ENCODE data around the gene IMPA2. TPM values are rescaled to one million over a fixed set of nuclear protein-coding genes. Genes with fewer than 3 reads are reported as not detected.
A peak's percentile ranks its signal among the peaks of the same experiment; 100 is the strongest.

IMPA2 gene
- total RNA-seq, 1 experiment from 2014 or later: 79.9 TPM

GRCh38 chr18:11951390-11951851, 29.9 kb upstream of the IMPA2 start:
- Histone ChIP-seq H3K9me3 (peaks cover 2% of the 10 kb centered on the region), H3K36me3 (ENCODE audit: control insufficient read depth, insufficient read depth, low read length) (no peaks in the 10 kb centered on the region), H3K4me3 (ENCODE audit: low read depth, low read length) (no peak overlapping the region), H3K27me3 (replicated peaks; ENCODE audit: control insufficient read depth, insufficient read depth, low read length) (no peaks in the 10 kb centered on the region), H3K4me1 (peaks cover 21% of the 10 kb centered on the region)
- CTCF ChIA-PET: interaction anchor here (0.9 kb wide), 1 partner anchor 44 kb away, joined by 4 read pairs; no protein-coding TSS in a partner anchor
- no peak overlapping the region for H3K27ac Mint-ChIP-seq (ENCODE audit: unreplicated experiment)
- POLR2A ChIA-PET: interaction anchor here (0.7 kb wide), 1 partner anchor 29 kb away, joined by 5 read pairs; no protein-coding TSS in a partner anchor
- intact Hi-C loops (cut with micrococcal nuclease; ENCODE audit: unreplicated experiment): no loop called here
- no peaks in the 10 kb centered on the region for H3K9me3 Mint-ChIP-seq (ENCODE audit: unreplicated experiment)
- no TSS peak for BruUV-seq (replicated peaks)
- TF ChIP-seq, protein P1, sequence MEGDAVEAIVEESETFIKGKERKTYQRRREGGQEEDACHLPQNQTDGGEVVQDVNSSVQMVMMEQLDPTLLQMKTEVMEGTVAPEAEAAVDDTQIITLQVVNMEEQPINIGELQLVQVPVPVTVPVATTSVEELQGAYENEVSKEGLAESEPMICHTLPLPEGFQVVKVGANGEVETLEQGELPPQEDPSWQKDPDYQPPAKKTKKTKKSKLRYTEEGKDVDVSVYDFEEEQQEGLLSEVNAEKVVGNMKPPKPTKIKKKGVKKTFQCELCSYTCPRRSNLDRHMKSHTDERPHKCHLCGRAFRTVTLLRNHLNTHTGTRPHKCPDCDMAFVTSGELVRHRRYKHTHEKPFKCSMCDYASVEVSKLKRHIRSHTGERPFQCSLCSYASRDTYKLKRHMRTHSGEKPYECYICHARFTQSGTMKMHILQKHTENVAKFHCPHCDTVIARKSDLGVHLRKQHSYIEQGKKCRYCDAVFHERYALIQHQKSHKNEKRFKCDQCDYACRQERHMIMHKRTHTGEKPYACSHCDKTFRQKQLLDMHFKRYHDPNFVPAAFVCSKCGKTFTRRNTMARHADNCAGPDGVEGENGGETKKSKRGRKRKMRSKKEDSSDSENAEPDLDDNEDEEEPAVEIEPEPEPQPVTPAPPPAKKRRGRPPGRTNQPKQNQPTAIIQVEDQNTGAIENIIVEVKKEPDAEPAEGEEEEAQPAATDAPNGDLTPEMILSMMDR (IDR thresholded peaks at IDR 0.05; ENCODE audit: insufficient read depth in 1 of 2, low read depth in 1 of 2, low read length in 1 of 2, severe bottlenecking in 1 of 2, unreplicated experiment in 1 of 2): no peak
- H3K4me3 Mint-ChIP-seq (ENCODE audit: unreplicated experiment): no peak overlapping the region
- H3K4me1 Mint-ChIP-seq (ENCODE audit: low read depth, unreplicated experiment): peaks cover 23% of the 10 kb centered on the region
- no peak for DNase-seq
- H3K36me3 Mint-ChIP-seq (ENCODE audit: insufficient read depth, unreplicated experiment): peaks cover 6% of the 10 kb centered on the region
- no peaks in the 10 kb centered on the region for H3K27me3 Mint-ChIP-seq (ENCODE audit: insufficient read depth, unreplicated experiment)

DNA sequence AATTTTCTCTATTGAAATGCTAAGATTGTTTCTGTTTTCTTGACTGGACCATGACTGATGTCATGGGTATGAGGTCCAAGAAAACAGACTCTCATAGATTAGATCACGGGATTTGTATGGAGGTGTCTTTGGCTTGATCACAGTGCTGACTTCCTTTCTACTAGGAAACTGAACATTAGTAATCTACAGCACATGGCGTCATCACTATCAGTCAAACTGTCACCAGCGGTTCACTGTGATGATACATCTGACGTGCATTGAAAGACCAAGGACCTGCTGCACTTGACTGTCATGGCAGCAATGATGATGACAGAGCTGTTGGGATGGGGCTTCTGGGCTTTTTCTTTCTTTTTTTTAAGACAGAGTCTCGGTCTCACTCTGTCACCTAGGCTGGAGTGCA, 28.2 kb upstream of the IMPA2 start:
- POLR2A ChIA-PET: no interaction called here
- no TSS peak for BruUV-seq (replicated peaks)

GRCh38 chr18:11955239-11956029, 25.9 kb upstream of the IMPA2 start:
- H3K9me3 Mint-ChIP-seq (ENCODE audit: unreplicated experiment): peaks cover 13% of the 10 kb centered on the region
- H3K36me3 Mint-ChIP-seq (ENCODE audit: insufficient read depth, unreplicated experiment): peaks cover 6% of the 10 kb centered on the region
- H3K27me3 Mint-ChIP-seq (ENCODE audit: insufficient read depth, unreplicated experiment): no peaks in the 10 kb centered on the region
- Histone ChIP-seq H3K4me1 (peaks cover 7% of the 10 kb centered on the region; the same call in 1 of the 2 replicates), H3K36me3 (ENCODE audit: control insufficient read depth, insufficient read depth, low read length) (no peaks in the 10 kb centered on the region), H3K4me3 (ENCODE audit: low read depth, low read length) (no peak overlapping the region), H3K27me3 (replicated peaks; ENCODE audit: control insufficient read depth, insufficient read depth, low read length) (no peaks in the 10 kb centered on the region), H3K9me3 (peaks cover 21% of the 10 kb centered on the region)
- H3K4me3 Mint-ChIP-seq (ENCODE audit: unreplicated experiment): no peak overlapping the region
- CTCF ChIA-PET: no interaction called here
- BruUV-seq (replicated peaks): no TSS peak
- peaks cover 17% of the 10 kb centered on the region for H3K4me1 Mint-ChIP-seq (ENCODE audit: low read depth, unreplicated experiment)
- H3K27ac Mint-ChIP-seq (ENCODE audit: unreplicated experiment): peak overlapping the region; percentile 37
- POLR2A ChIA-PET: no interaction called here
- intact Hi-C loops (cut with micrococcal nuclease; ENCODE audit: unreplicated experiment): loop anchor here (1.0 kb wide), 1 partner anchor 40 kb away; no protein-coding TSS in a partner anchor
- TF ChIP-seq, protein P1 (IDR thresholded peaks at IDR 0.05; ENCODE audit: insufficient read depth in 1 of 2, low read depth in 1 of 2, low read length in 1 of 2, severe bottlenecking in 1 of 2, unreplicated experiment in 1 of 2): no peak
- DNase-seq: no peak

More for the DNA sequence above, 28.2 kb upstream of the IMPA2 start:
- Histone ChIP-seq H3K27me3 (replicated peaks; ENCODE audit: control insufficient read depth, insufficient read depth, low read length) (no peaks in the 10 kb centered on the region), H3K9me3 (peaks cover 18% of the 10 kb centered on the region), H3K4me3 (ENCODE audit: low read depth, low read length) (no peak overlapping the region), H3K36me3 (ENCODE audit: control insufficient read depth, insufficient read depth, low read length) (no peaks in the 10 kb centered on the region), H3K4me1 (peaks cover 7% of the 10 kb centered on the region; the same call in 1 of the 2 replicates)
- peaks cover 13% of the 10 kb centered on the region for H3K9me3 Mint-ChIP-seq (ENCODE audit: unreplicated experiment)
- peaks cover 19% of the 10 kb centered on the region for H3K4me1 Mint-ChIP-seq (ENCODE audit: low read depth, unreplicated experiment)
- H3K27me3 Mint-ChIP-seq (ENCODE audit: insufficient read depth, unreplicated experiment): no peaks in the 10 kb centered on the region
- intact Hi-C loops (cut with micrococcal nuclease; ENCODE audit: unreplicated experiment): no loop called here
- no peak for DNase-seq
- TF ChIP-seq, protein P1 (IDR thresholded peaks at IDR 0.05; ENCODE audit: insufficient read depth in 1 of 2, low read depth in 1 of 2, low read length in 1 of 2, severe bottlenecking in 1 of 2, unreplicated experiment in 1 of 2): no peak
- no peak overlapping the region for H3K27ac Mint-ChIP-seq (ENCODE audit: unreplicated experiment)
- peaks cover 6% of the 10 kb centered on the region for H3K36me3 Mint-ChIP-seq (ENCODE audit: insufficient read depth, unreplicated experiment)
- H3K4me3 Mint-ChIP-seq (ENCODE audit: unreplicated experiment): no peak overlapping the region
- CTCF ChIA-PET: no interaction called here

All from Caco-2 (cell line).